GM21529 (cell line): ENCODE measurements around the gene CREG1.
"Not testable (repeated sequence)": the region's sequence is repeated elsewhere in the genome, so short reads cannot be mapped to it uniquely, and the experiment has no call there.

Experiments used
- ATAC-seq: cut with Tn5 transposase; IDR thresholded peaks from one replicate; pipeline ENCODE4 v1.9.1; 2021; ENCODE audit not compliant: unreplicated experiment

Gene CREG1

DNA sequence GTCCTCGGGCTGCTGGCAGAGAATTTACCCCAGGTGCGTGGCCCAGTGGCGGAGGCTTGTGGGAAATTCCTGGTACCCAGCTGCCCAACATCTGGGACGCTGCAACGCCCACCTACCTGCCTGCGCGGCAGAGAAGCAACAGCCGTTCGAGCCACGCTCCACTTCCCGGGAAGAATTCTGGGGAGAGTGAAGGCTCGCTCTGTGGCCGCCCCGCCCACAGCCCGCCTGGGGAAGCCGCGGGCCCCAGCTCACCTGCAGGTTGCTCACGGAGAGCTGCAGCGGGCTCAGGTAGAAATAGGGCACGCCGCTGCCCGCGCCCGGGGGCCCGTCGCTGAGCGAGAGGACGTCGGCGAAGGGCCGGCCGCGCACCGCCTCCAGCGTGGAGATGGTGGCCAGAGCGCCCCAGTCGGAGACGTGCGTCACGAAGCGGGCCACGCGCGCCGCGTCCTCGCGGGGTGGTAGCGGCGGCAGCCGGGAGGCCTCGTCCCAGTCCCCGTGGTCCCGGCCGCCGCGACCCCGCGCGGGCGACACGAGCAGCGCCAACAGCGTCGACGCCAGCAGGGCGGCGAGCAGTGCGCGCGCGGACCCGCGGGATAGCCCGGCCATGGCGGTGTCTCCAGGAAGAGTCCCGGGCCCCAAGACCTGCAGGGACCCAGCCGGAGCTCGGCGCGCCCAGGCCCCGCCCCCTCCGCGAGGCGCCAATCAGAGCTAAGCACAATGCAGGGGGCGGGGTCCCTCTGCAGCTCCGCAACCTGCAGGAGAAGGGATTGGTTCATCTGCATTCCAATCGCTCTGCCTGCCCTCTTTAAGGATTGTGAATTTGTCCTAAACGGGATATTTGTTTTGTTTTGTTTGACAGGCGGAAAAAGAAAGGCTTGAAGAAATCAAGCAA, at the start of gene CREG1:
TSS of gene CREG1 (minus strand) at position 627 of the 892 bp plus-strand sequence.
- ATAC-seq = peak; percentile 97

DNA sequence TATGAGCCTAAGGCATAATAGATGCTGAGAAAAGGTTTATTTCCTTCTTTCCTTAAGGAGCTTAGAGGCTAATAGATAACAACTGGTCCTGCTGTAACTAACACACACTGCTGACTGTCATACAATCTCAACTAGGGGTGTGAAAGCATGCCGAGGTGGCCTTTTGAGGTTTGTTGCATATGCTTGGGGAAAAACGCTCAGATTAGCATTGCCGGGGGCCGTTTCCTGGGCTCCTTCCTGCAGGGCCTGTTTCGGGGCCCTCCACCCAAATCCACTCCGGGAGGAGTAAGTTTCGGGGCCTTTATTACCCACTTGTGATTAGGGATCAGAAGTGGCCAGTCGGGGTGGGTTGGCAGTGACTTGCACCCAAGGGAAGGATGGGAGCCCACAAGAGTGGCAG, 49.3 kb upstream of the CREG1 start:
- ATAC-seq = no peak

DNA sequence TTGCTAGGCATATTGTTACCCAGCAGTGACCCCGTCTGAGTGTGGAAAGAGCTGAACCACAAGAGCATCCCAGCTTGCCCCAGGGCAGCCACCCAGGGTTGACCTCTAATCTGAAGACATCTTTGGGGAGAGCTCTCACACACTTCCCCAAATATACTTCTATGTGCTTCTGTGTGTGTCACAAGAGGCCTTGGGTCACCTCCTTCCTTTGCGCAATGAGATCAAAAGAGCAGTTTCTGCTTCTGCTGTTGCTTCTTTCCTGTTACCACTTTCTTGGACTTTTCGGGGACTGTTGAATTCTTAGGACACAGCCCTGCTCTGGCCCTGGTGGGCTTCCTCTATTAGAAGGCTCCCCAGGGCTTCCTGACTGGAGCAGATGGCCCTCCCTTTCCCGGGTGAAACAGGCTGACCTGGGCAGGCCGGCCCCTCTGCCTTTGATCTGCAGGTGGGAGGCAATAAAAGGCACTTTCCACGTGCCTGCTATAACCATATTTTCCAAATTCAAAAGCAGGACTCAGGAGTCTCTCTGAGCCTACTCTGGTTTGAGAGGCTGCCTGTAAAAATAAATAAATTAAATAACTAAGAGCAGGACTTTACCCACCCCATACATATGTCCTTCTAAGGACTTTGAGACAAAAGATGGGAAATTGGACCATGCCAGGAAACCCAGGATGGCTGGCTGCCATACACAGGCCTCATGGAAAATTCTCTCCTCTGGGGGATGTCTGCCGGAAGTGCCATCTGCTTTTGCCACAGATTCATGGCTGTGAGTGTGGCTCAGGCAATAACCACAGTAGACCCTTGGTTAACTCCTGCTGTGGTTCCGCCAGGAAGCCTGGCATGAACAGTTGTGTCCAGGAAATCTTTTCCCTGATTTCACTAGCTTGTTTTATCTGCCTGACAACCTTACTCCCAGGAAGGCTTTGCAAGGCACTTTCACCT, 48.2 kb upstream of the CREG1 start:
- ATAC-seq = no peak

GRCh38 chr1:167599957-167600581, 46.5 kb upstream of the CREG1 start:
- peak; percentile 80 for ATAC-seq

DNA sequence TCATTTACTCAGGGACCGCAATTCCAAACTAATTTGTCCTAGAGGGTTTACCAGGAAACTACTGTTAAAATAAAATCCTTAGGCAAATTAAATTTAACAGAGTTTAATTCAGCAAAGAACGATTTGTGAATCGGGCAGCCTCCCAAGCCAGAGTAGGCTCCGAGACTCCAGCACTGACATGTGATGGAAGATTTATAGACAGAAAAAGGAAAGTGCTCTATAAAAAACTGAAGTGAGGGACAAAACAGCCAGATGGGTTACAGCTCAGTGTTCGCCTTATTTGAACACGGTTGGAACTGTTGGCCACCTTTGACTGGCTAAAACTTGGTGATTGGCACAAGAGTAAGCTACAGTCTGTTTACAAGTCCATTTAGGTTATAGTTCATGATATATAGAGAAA, 41.3 kb upstream of the CREG1 start:
- no peak for ATAC-seq

- ATAC-seq = no peak
These were observed 40.3 kb upstream of the CREG1 start for GRCh38 chr1:167593860-167594259.

DNA sequence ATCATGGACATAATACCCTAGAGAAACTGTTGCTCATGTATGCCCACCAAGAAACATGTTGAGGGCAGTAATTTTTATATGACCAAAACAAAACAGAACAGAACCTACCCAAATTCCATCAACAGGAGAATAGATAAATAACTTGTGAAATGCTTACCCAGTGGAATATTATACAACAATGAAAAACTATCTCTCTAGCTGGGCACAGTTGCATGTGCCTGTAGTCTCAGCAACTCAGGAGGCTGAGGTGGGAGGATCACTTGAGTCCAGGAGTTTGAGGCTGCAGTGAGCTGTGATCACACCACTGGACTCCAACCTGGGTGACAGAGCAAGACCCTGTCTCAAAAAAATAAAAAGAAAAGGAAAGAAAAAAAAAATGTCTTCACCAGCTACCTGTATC, 38.9 kb upstream of the CREG1 start:
- ATAC-seq = no peak

DNA sequence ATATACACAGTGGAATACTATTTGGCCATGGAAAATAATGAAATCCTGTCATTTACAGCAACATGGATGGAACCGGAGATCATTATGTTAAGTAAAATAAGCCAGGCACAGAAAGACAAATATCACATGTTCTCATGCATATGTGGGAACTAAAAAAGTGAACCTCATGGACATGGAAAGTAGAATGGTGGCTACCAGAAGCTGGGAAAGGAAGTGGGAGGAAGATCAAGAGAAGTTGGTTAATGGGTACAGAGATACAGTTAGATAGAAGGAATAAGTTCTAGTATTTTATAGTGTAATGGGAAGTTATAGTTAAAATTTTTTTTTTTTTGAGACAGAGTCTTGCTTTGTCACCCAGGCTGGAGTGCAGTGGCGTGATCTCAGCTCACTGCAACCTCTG, 34.8 kb upstream of the CREG1 start:
- no peak for ATAC-seq

DNA sequence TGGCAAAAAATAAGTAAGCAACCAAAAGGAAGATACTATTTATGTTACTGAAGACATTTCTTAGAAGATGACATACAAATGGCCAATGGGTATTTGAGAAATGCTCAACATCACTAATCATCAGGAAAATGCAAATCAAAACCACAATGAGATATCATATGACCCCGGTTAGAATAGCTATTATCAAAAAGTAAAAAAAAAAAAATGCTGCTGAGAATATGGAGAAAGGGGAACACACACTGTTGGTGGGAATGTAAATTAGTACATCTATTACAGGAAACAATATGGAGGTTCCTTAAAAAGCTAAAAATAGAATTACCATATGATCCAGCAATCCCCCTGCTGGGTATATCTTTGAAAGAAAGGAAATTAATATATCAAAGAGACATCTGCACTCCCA, 34.3 kb upstream of the CREG1 start:
- ATAC-seq = no peak

DNA sequence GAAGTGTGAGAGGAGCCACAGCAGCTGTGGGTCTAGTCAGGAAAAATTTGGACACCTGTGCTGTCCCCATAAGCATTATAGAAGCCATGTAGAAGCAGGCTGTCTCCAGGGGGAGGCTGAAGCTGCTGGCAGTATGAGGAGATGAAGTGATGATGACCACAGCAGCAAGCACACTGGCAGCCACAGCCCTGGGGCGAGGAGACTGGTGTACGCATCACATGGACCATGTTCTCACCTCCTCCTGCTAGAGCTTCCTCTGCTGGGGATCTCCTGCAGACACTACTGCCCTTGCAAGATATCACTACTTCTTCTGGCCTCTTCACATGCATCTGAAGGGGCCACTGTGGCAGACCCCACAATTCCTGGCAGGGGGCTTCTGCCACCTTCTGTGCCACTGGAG, 33.8 kb upstream of the CREG1 start:
- no peak for ATAC-seq

GRCh38 chr1:167584581-167584980, 31.0 kb upstream of the CREG1 start:
- ATAC-seq = no peak

DNA sequence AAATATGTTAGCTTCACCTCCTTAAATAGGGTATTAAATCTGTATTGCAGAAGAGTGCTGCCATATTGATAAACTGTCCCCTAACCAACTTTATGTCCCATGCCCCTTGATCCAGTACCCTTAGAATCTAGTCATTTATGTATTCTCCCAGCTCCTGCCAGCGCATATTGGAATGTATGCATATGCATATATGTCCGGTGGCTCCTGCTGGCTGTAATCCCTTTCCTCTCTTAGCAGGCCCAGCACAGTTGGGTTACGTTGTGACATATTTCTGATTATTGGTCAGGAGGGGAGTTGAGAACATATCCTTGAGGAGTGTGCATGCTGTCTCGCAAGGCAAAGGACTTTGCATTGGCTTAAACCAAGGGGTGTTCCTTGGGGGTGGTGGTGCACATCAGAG, 29.2 kb upstream of the CREG1 start:
- ATAC-seq = no peak

DNA sequence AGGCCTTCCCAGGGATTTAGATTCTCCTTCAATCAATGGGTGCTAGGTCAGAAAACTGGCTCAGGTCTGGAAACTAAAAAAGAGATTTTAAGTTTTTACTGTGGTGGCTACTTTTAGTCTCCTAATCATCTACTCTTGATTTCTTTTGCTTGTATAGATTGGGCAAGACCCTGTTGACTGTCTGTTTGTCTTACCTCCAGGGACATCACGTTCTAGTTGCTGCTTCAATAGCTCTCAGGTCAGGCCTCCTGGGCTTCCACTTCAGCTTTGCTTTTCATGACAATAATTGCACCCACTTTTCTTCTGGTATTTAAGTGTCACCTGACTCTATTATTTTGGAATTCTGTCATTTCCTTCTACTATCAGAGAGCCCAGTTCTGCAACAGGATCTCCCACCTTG, 28.5 kb upstream of the CREG1 start:
- ATAC-seq = no peak

GRCh38 chr1:167579986-167580385, 26.4 kb upstream of the CREG1 start:
- ATAC-seq = no peak

GRCh38 chr1:167578939-167579521, 25.5 kb upstream of the CREG1 start:
- no peak for ATAC-seq

DNA sequence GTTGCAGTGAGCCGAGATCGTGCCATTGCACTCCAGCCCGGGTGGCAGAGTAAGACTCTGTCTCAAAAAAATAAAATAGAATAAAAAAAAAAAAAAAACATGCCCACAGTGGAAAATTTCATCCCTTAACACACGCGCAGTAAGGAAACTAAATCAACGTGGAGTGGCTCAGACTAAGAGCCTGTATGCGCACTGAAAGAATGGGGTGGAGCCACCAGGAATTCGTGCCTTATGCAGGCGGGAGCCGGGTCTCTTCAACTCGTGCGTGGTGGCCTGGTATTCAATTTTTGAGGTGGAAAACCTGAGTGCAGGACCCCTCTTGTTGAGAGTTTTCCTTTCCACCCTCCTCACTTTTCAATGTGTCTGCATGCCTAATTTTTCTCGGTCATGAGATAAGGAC, 22.1 kb upstream of the CREG1 start:
- no peak for ATAC-seq

GRCh38 chr1:167573035-167573434, 19.5 kb upstream of the CREG1 start:
- ATAC-seq = no peak

- ATAC-seq = not testable (repeated sequence)
These were observed 17.1 kb upstream of the CREG1 start for GRCh38 chr1:167570712-167571111.

DNA sequence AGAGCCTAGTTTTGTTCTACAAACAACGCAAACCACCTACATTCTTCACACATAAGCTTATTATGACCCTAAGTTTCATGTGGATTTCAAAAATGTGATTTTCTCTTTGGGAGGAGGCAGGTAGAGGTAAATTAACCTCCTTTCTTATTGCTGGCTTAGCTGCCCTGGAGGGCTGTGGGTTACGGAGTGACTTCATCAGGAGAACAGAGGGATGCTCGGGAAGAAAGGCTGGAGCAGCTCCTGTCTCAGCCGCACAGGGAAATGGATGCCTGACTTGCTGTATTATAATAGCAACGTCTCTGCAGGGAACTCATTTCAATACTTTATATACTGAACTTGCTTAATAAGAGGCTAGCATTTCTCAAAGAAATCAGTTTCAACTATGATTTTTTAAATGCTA, 14.1 kb upstream of the CREG1 start:
- no peak for ATAC-seq

DNA sequence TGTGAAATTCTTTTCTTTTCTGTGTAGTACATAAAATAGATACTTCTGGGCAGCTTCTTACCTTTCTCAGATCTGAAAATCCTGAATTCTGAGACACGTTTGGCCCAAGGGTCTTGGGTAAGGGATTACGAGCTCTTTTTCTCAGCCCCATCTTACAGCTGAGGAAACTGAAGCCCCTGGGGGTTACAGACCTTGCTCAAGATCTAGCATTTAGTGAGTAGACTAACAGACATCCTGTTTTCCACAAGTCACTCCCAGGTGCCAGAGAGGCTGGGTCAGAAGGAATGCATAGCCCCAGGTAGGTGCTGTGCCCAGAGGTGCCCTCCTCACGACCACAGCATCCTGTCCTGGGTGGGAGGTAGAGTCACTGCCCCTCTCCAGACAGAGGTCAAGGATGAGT, 13.2 kb upstream of the CREG1 start:
- ATAC-seq = no peak

GRCh38 chr1:167565922-167566321, 12.4 kb upstream of the CREG1 start:
- no peak for ATAC-seq
